CD4-positive, alpha-beta T cell treated with Interleukin-10 for 1 hour (primary cell): Measurements from ENCODE around the gene KCNH6.
A peak's percentile ranks its signal among the peaks of the same experiment; 100 is the strongest.

Experiments
- DNase-seq: peaks from one replicate; pipeline ENCODE4 v3.0.0-alpha.2; 2020

Gene KCNH6

GRCh38 chr17:63523253-63523855 is at the start of gene KCNH6:
KCNH6 (plus strand) TSS chr17:63523358; CDS start chr17:63523414, 56 bp downstream.
- DNase-seq, result no peak

GRCh38 chr17:63474174-63474573 is 49.0 kb upstream of the KCNH6 start:
- DNase-seq, result no peak

- no peak for DNase-seq
These were observed 48.3 kb upstream of the KCNH6 start for GRCh38 chr17:63474586-63475460.

- DNase-seq, result no peak
These were observed 47.4 kb upstream of the KCNH6 start for GRCh38 chr17:63475491-63476412.

- DNase-seq, result peak; percentile 11
These were observed 46.7 kb upstream of the KCNH6 start for GRCh38 chr17:63476459-63476853.

GRCh38 chr17:63476854-63477479 is 46.2 kb upstream of the KCNH6 start, which contains the start of gene ACE:
ACE (plus strand) TSS chr17:63477061; CDS start chr17:63477095, 34 bp downstream.
- peak; percentile 53 for DNase-seq

- DNase-seq, result no peak
These were observed 45.4 kb upstream of the KCNH6 start for GRCh38 chr17:63477480-63478440.

- DNase-seq, result peak; percentile 82
These were observed 44.2 kb upstream of the KCNH6 start for GRCh38 chr17:63478814-63479494.

GRCh38 chr17:63479495-63480184 is 43.5 kb upstream of the KCNH6 start:
- DNase-seq, result no peak

- DNase-seq, result no peak
These were observed 42.9 kb upstream of the KCNH6 start for GRCh38 chr17:63480192-63480784.

GRCh38 chr17:63480826-63481487 is 42.2 kb upstream of the KCNH6 start:
- DNase-seq, result no peak

GRCh38 chr17:63481488-63481870 is 41.7 kb upstream of the KCNH6 start:
- no peak for DNase-seq

- no peak for DNase-seq
These were observed 40.6 kb upstream of the KCNH6 start for GRCh38 chr17:63482509-63482908.

GRCh38 chr17:63483038-63483437 is 40.1 kb upstream of the KCNH6 start:
- no peak for DNase-seq

GRCh38 chr17:63483655-63484575 is 39.2 kb upstream of the KCNH6 start:
- no peak for DNase-seq

GRCh38 chr17:63486317-63487013 is 36.7 kb upstream of the KCNH6 start:
- DNase-seq, result no peak

- no peak for DNase-seq
These were observed 36.2 kb upstream of the KCNH6 start for GRCh38 chr17:63487014-63487339.

GRCh38 chr17:63488851-63489250 is 34.3 kb upstream of the KCNH6 start:
- no peak for DNase-seq
